Peyer's patch (tissue), 4 donors: ENCODE data around the gene DLL3. TPM values are rescaled to one million over a fixed set of nuclear protein-coding genes. Genes with fewer than 3 reads are reported as not detected.
"Not testable (repeated sequence)": the region's sequence is repeated elsewhere in the genome, so short reads cannot be mapped to it uniquely, and the experiment has no call there.

Source experiments
- DNase-seq, 3 donors: peaks; one replicate each; pipeline ENCODE4 v3.0.0-alpha.2; 2017 to 2019
- H3K27ac ChIP-seq, 4 donors: fragments of 200-600 bp; sonication (generic); one replicate each; pipeline ENCODE4 v1.5.1; 2016 to 2019
- H3K27me3 ChIP-seq, 2 donors: fragments of 200-600 bp; sonication (generic); one replicate each; pipeline ENCODE4 v1.5.1; 2019
- H3K36me3 ChIP-seq, 3 donors: fragments of 200-600 bp; sonication (generic); one replicate each; pipeline ENCODE4 v1.5.1; 2016 to 2019
- H3K4me1 ChIP-seq, 4 donors: fragments of 200-600 bp; sonication (generic); one replicate each; pipeline ENCODE4 v1.5.1; 2016 to 2019
- H3K4me3 ChIP-seq, 4 donors: fragments of 200-600 bp; sonication (generic); 1 replicate in 3 of 4; 2 replicates in 1 of 4; pipeline ENCODE4 v1.5.1; 2016 to 2019; ENCODE audit warnings: mild to moderate bottlenecking in 1 of 4
- H3K9me3 ChIP-seq, 4 donors: fragments of 200-600 bp; sonication (generic); one replicate each; pipeline ENCODE4 v1.5.1; 2016 to 2019; ENCODE audit warnings: mild to moderate bottlenecking in 1 of 4
- CTCF ChIP-seq, 6 experiments: fragments of 450-650 bp in 4 of 6; fragments of 200-600 bp in 2 of 6; sonication (generic) in 1 of 6; IDR thresholded peaks; one replicate each; pipeline ENCODE4 v1.5.1; 2017 to 2019; ENCODE audit warnings: antibody characterized with exemption in 6 of 6, mild to moderate bottlenecking in 3 of 6, moderate library complexity in 1 of 6
- POLR2A ChIP-seq, 2 donors: fragments of 450-650 bp; IDR thresholded peaks; one replicate each; pipeline ENCODE4 v1.5.1; 2017; ENCODE audit warnings: antibody characterized with exemption in 2 of 2, mild to moderate bottlenecking in 2 of 2, moderate library complexity in 2 of 2
- total RNA-seq, 4 donors: library from RNA; depleted of rRNA; stranded (reverse); fragments of >200 nt; gene quantifications; one replicate each; pipeline ENCODE4 v1.1.0, GENCODE V29; 2016

The DLL3 gene
- total RNA-seq, 4 donors from 2014 or later = 0.47 to 0.67 TPM; not detected in 2

DNA sequence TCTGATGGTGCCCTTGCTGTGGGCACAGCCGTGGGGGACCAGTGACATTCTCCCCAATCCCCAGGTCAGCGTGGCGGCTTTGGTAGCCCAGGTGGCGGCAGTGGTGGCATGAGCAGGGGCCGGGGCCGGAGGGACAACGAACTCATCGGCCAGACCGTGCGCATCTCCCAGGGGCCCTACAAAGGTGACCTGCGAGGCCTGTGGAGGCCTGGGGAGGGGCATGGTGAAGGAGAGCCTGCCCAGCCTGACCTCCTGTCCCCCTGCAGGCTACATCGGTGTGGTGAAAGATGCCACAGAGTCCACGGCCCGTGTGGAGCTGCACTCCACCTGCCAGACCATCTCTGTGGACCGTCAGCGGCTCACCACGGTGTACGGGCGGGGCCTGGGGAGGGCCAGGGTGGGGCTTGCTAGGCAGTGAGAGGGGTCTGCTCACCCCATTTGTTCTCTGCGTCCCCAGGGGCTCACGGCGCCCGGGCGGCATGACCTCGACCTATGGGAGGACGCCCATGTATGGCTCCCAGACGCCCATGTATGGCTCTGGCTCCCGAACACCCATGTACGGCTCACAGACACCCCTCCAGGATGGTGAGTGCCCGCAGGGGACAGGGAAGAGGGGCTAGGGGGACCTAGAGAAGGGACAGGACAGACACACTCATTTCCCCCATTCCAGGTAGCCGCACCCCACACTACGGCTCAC is 25.9 kb upstream of the DLL3 start:
- TF ChIP-seq POLR2A (IDR thresholded peaks at IDR 0.05) = no peak
- no peak for TF ChIP-seq CTCF (IDR thresholded peaks at IDR 0.05)
- Histone ChIP-seq H3K4me3 (no peak overlapping the region), H3K4me1 (no peaks in the 10 kb centered on the region), H3K9me3 (no peaks in the 10 kb centered on the region), H3K27ac (no peak overlapping the region), H3K36me3 (peaks cover 0 to 87% (median 0%) of the 10 kb centered on the region in 3 donors), H3K27me3 (no peaks in the 10 kb centered on the region)
- no peak for DNase-seq

GRCh38 chr19:39473443-39473960 is 25.2 kb upstream of the DLL3 start:
- Histone ChIP-seq H3K9me3 (no peaks in the 10 kb centered on the region), H3K36me3 (peaks cover 0 to 81% (median 0%) of the 10 kb centered on the region in 3 donors), H3K4me3 (no peak overlapping the region), H3K27me3 (no peaks in the 10 kb centered on the region), H3K4me1 (no peaks in the 10 kb centered on the region), H3K27ac (no peak overlapping the region)
- no peak for DNase-seq
- TF ChIP-seq CTCF (IDR thresholded peaks at IDR 0.05) = no peak

DNA sequence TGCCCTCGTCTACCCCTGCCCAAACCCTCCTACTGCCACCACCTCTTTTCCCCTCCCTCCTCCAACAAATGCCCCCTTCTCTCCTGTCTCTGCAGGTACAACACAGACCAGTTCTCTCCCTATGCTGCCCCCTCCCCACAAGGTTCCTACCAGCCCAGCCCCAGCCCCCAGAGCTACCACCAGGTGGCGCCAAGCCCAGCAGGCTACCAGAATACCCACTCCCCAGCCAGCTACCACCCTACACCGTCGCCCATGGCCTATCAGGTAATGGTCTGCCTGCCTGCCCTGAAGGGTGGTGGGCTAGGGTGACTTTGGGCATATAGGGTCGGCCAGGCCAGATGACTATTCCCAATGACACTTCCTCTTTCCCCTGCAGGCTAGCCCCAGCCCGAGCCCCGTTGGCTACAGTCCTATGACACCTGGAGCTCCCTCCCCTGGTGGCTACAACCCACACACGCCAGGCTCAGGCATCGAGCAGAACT is 24.6 kb upstream of the DLL3 start:
- peaks cover 0 to 74% (median 0%) of the 10 kb centered on the region in 3 donors for H3K36me3 ChIP-seq
- H3K4me1 ChIP-seq = no peaks in the 10 kb centered on the region
- DNase-seq = peak; percentile 65 to 77 (median 67)
- H3K27ac ChIP-seq = no peak overlapping the region
- TF ChIP-seq POLR2A (IDR thresholded peaks at IDR 0.05) (no peak), CTCF (IDR thresholded peaks at IDR 0.05) (peak; percentile 29 to 85 (median 60))
- H3K4me3 ChIP-seq = no peak overlapping the region
- no peaks in the 10 kb centered on the region for H3K27me3 ChIP-seq
- H3K9me3 ChIP-seq = no peaks in the 10 kb centered on the region

- Histone ChIP-seq H3K9me3 (no peaks in the 10 kb centered on the region), H3K4me1 (peaks cover 0 to 4% (median 0%) of the 10 kb centered on the region in 4 donors), H3K36me3 (peaks cover 0 to 59% (median 0%) of the 10 kb centered on the region in 3 donors), H3K27me3 (no peaks in the 10 kb centered on the region), H3K4me3 (no peak overlapping the region), H3K27ac (no peak overlapping the region)
- TF ChIP-seq POLR2A (IDR thresholded peaks at IDR 0.05) = no peak
- no peak for TF ChIP-seq CTCF (IDR thresholded peaks at IDR 0.05)
- no peak for DNase-seq
These were observed 23.0 kb upstream of the DLL3 start for GRCh38 chr19:39475748-39476147.

- Histone ChIP-seq H3K4me1 (peaks cover 0 to 14% (median 7%) of the 10 kb centered on the region in 4 donors), H3K27ac (peak overlapping the region in 1 of 4 donors; percentile 78), H3K36me3 (peaks cover 0 to 23% (median 0%) of the 10 kb centered on the region in 3 donors)
- not testable (repeated sequence) for H3K27me3 ChIP-seq, DNase-seq, H3K4me3 ChIP-seq, H3K9me3 ChIP-seq
These were observed 19.4 kb upstream of the DLL3 start for GRCh38 chr19:39479319-39479801.

DNA sequence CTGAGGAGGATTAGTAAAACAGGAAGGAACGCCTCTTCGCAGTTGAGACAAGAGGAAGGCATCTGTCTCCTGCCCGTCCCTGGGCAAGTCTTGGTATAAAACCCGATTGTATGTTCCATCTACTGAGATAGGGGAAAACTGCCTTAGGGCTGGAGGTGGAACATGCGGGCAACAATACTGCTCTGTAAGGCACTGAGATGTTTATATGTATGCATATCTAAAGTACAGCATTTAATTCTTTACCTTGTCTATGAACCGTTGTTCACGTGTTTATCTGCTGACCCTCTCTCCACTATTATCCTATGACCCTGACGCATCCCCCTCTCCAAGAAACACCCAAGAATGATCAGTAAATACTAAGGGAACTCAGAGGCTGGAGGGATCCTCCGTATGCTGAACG is 18.8 kb upstream of the DLL3 start:
- no peaks in the 10 kb centered on the region for H3K9me3 ChIP-seq
- no peaks in the 10 kb centered on the region for H3K27me3 ChIP-seq
- H3K4me3 ChIP-seq = peak overlapping the region; percentile 79 to 97 (median 92)
- peak overlapping the region; percentile 70 to 86 (median 78) for H3K27ac ChIP-seq
- peaks cover 0 to 14% (median 7%) of the 10 kb centered on the region in 4 donors for H3K4me1 ChIP-seq
- DNase-seq = no peak
- TF ChIP-seq POLR2A (IDR thresholded peaks at IDR 0.05) = no peak
- no peak for TF ChIP-seq CTCF (IDR thresholded peaks at IDR 0.05)
- H3K36me3 ChIP-seq = peaks cover 0 to 23% (median 0%) of the 10 kb centered on the region in 3 donors
